HepG2 (cell line): ENCODE results near the gene CAPZB. TPM values are rescaled to one million over a fixed set of nuclear protein-coding genes. Genes with fewer than 3 reads are reported as not detected.
A peak's percentile ranks its signal among the peaks of the same experiment; 100 is the strongest.

ENCODE experiments used
- AKNA ChIP-seq: sonication (generic); formaldehyde crosslinking; IDR thresholded peaks from 2 replicates; pipeline ENCODE4 v1.4.0; 2020; ENCODE audit warnings: missing genetic modification reagents, borderline replicate concordance
- CCDC6 ChIP-seq: sonication (generic); formaldehyde crosslinking; IDR thresholded peaks from 2 replicates; pipeline ENCODE4 v1.8.1; 2022; ENCODE audit warnings: mild to moderate bottlenecking, missing genetic modification reagents, moderate library complexity
- ELK4 ChIP-seq: sonication (generic); formaldehyde crosslinking; IDR thresholded peaks from 2 replicates; pipeline ENCODE4 v1.9.0; 2021; ENCODE audit warnings: missing genetic modification reagents, borderline replicate concordance
- ESRRA ChIP-seq: sonication (generic); formaldehyde crosslinking; IDR thresholded peaks from 2 replicates; pipeline ENCODE4 v1.5.1; 2020; ENCODE audit warnings: mild to moderate bottlenecking, low read depth, missing genetic modification reagents
- IKZF5 ChIP-seq: IDR thresholded peaks from 2 replicates; pipeline ENCODE4 v1.6.1; 2018; ENCODE audit warnings: missing genetic modification reagents, mild to moderate bottlenecking, missing compliant biosample characterization
- KLF12 ChIP-seq: sonication (generic); formaldehyde crosslinking; IDR thresholded peaks from 2 replicates; pipeline ENCODE4 v1.4.0; 2020; ENCODE audit warnings: missing genetic modification reagents, borderline replicate concordance
- MBNL3 ChIP-seq: fragments of 250-450 bp; sonication (Bioruptor Pico); conservative IDR thresholded peaks from 2 replicates; pipeline ENCODE4 v1.8.0; 2022; ENCODE audit warnings: mild to moderate bottlenecking, inconsistent platforms
- MLXIP ChIP-seq: sonication (generic); formaldehyde crosslinking; IDR thresholded peaks from 2 replicates; pipeline ENCODE4 v1.9.0; 2021; ENCODE audit warnings: missing genetic modification reagents, borderline replicate concordance
- MXI1 ChIP-seq: IDR thresholded peaks from 3 replicates; pipeline ENCODE4 v1.6.1; 2012; ENCODE audit warnings: low read depth, low read length, inconsistent platforms, borderline replicate concordance
- PRDM4 ChIP-seq: sonication (generic); formaldehyde crosslinking; IDR thresholded peaks from 2 replicates; pipeline ENCODE4 v1.9.0; 2021; ENCODE audit warnings: missing genetic modification reagents, borderline replicate concordance
- TRIM24 ChIP-seq: sonication (generic); formaldehyde crosslinking; IDR thresholded peaks from 2 replicates; pipeline ENCODE4 v1.8.0; 2022; ENCODE audit warnings: mild to moderate bottlenecking, missing genetic modification reagents
- U2AF1 ChIP-seq: fragments of 200-400 bp; formaldehyde crosslinking; optimal IDR thresholded peaks from 2 replicates; pipeline ENCODE3; 2017; ENCODE audit warnings: mild to moderate bottlenecking, low read depth, low read length
- ZNF33B ChIP-seq: sonication (generic); formaldehyde crosslinking; IDR thresholded peaks from 2 replicates; pipeline ENCODE4 v1.5.1; 2020; ENCODE audit warnings: mild to moderate bottlenecking, missing genetic modification reagents
- ZNF414 ChIP-seq: sonication (generic); formaldehyde crosslinking; IDR thresholded peaks from 2 replicates; pipeline ENCODE4 v1.5.0; 2020; ENCODE audit warnings: missing genetic modification reagents
- ZNF460 ChIP-seq: sonication (generic); formaldehyde crosslinking; IDR thresholded peaks from 2 replicates; pipeline ENCODE4 v1.5.1; 2020; ENCODE audit warnings: missing genetic modification reagents, mild to moderate bottlenecking, borderline replicate concordance
- ZNF776 ChIP-seq: sonication (generic); formaldehyde crosslinking; IDR thresholded peaks from 2 replicates; pipeline ENCODE4 v1.4.0; 2020; ENCODE audit warnings: mild to moderate bottlenecking, missing genetic modification reagents
- polyA plus RNA-seq, 8 experiments: library from polyadenylated mRNA; depleted of rRNA in 3 of 8; stranded (reverse) in 7 of 8; unstranded in 1 of 8; fragments of >200 nt; fragmentation: Illumina TruSeq in 4 of 8; extraction: Trizol in 4 of 8; gene quantifications; 2 replicates each; pipeline versions ENCODE4 v1.2.1 to v1.2.3, GENCODE V29; 2011 to 2016; ENCODE audit warnings: low read depth in 4 of 8, missing spikeins in 1 of 8, mixed read lengths in 1 of 8; ENCODE audit not compliant: insufficient read depth in 1 of 8
- total RNA-seq, 5 experiments: library from RNA; depleted of rRNA; stranded (reverse); fragments of >200 nt; fragmentation: Illumina TruSeq; extraction: Trizol; gene quantifications; 2 replicates each; pipeline ENCODE4 v1.2.3, GENCODE V29; 2016; ENCODE audit warnings: low read depth in 1 of 5

The CAPZB gene
- total and polyA plus RNA-seq, 2 of the 13 experiments (the other 11 are each of a cell fraction or from before 2014, with no cell fraction given): 58.9 to 76.9 TPM

GRCh38 chr1:19387045-19387467 lies 98.3 kb downstream of the CAPZB start (continued):
- no peak for TF ChIP-seq MLXIP
- no peak for TF ChIP-seq ZNF33B (CRISPR knock-in tag)
- no peak for TF ChIP-seq ZNF414 (CRISPR knock-in tag)
- TF ChIP-seq ZNF460: no peak
- no peak; the same call in 2 of the 3 replicates for TF ChIP-seq MXI1
- TF ChIP-seq MBNL3 (CRISPR knock-in tag): no peak
- no peak for TF ChIP-seq TRIM24 (CRISPR knock-in tag)
- no peak for TF ChIP-seq ZNF776 (CRISPR knock-in tag)
- TF ChIP-seq PRDM4: no peak
- TF ChIP-seq CCDC6 (CRISPR knock-in tag): no peak
- TF ChIP-seq KLF12: no peak
- TF ChIP-seq ELK4: no peak
- TF ChIP-seq U2AF1: no peak
- TF ChIP-seq AKNA (CRISPR knock-in tag): no peak
- TF ChIP-seq IKZF5 (CRISPR knock-in tag): peak; percentile 61; the same call in 1 of the 2 replicates
- no peak for TF ChIP-seq ESRRA
